NCI-H748 (cell line): Measurements from ENCODE around the gene TCEA2.
A peak's percentile ranks its signal among the peaks of the same experiment; 100 is the strongest.
"Not testable (repeated sequence)": the region's sequence is repeated elsewhere in the genome, so short reads cannot be mapped to it uniquely, and the experiment has no call there.

ENCODE experiments used
- DNase-seq: peaks from one replicate; lab custom pipeline; 2025; ENCODE audit not compliant: unreplicated experiment; lab: John Stamatoyannopoulos, UW

TCEA2 gene

GRCh38 chr20:64106435-64106961 is 43.5 kb downstream of the TCEA2 start:
- DNase-seq = no peak

GRCh38 chr20:64106981-64107735 is 44.2 kb downstream of the TCEA2 start, which contains the start of gene NPBWR2:
Gene NPBWR2, minus strand, starts transcription at chr20:64107565. Its CDS starts 734 bp downstream, at chr20:64106831.
- DNase-seq = no peak

GRCh38 chr20:64107736-64108457 is 44.9 kb downstream of the TCEA2 start:
- no peak for DNase-seq

GRCh38 chr20:64108731-64109681 is 46.0 kb downstream of the TCEA2 start:
- no peak for DNase-seq

- DNase-seq = no peak
Measured at GRCh38 chr20:64109831-64110391, 46.9 kb downstream of the TCEA2 start.

- no peak for DNase-seq
Measured at GRCh38 chr20:64110411-64111068, 47.5 kb downstream of the TCEA2 start.

- no peak for DNase-seq
Measured at GRCh38 chr20:64111841-64112641, 49.0 kb downstream of the TCEA2 start.

- DNase-seq = no peak
Measured at GRCh38 chr20:64112691-64113443, 49.9 kb downstream of the TCEA2 start.

GRCh38 chr20:64113444-64113775 is 50.4 kb downstream of the TCEA2 start:
- DNase-seq = no peak

- no peak for DNase-seq
Measured at GRCh38 chr20:64113796-64114355, 50.9 kb downstream of the TCEA2 start.

- no peak for DNase-seq
Measured at GRCh38 chr20:64114356-64114971, 51.5 kb downstream of the TCEA2 start.

- DNase-seq = peak; percentile 28
Measured at GRCh38 chr20:64115171-64115911, 52.3 kb downstream of the TCEA2 start.

- DNase-seq = no peak
Measured at GRCh38 chr20:64116016-64116415, 53.0 kb downstream of the TCEA2 start.

GRCh38 chr20:64116541-64117431 is 53.8 kb downstream of the TCEA2 start:
- DNase-seq = no peak

GRCh38 chr20:64117432-64117777 is 54.4 kb downstream of the TCEA2 start:
- DNase-seq = not testable (repeated sequence)

GRCh38 chr20:64119301-64119680 is 56.3 kb downstream of the TCEA2 start:
- no peak for DNase-seq
